Esophagus (tissue), 2 donors: ENCODE results near the gene CLEC5A. TPM values are rescaled to one million over a fixed set of nuclear protein-coding genes. Genes with fewer than 3 reads are reported as not detected.

Experiments used
- H3K27ac ChIP-seq, 2 donors: one replicate each; pipeline ENCODE4 v1.5.1; 2013; ENCODE audit warnings: low read depth in 2 of 2, mild to moderate bottlenecking in 2 of 2, inconsistent platforms in 1 of 2, low read length in 1 of 2, moderate library complexity in 1 of 2
- H3K27me3 ChIP-seq, 2 donors: one replicate each; pipeline ENCODE4 v1.6.1; 2013; ENCODE audit warnings: low read length in 2 of 2, control low read depth in 1 of 2, mild to moderate bottlenecking in 1 of 2; ENCODE audit not compliant: insufficient read depth in 2 of 2, control insufficient read depth in 1 of 2
- H3K36me3 ChIP-seq, 2 donors: one replicate each; pipeline ENCODE4 v1.6.1; 2013; ENCODE audit warnings: low read length in 1 of 2; ENCODE audit not compliant: control insufficient read depth in 2 of 2, insufficient read depth in 2 of 2
- H3K4me1 ChIP-seq, 2 donors: one replicate each; pipeline ENCODE4 v1.6.1; 2013; ENCODE audit warnings: low read length in 1 of 2; ENCODE audit not compliant: control insufficient read depth in 2 of 2, insufficient read depth in 2 of 2
- H3K4me3 ChIP-seq, 2 donors: one replicate each; pipeline ENCODE4 v1.5.1; 2013; ENCODE audit warnings: low read length in 2 of 2, mild to moderate bottlenecking in 2 of 2, low read depth in 1 of 2, moderate library complexity in 1 of 2
- H3K9me3 ChIP-seq, 2 donors: one replicate each; pipeline ENCODE4 v1.6.1; 2013; ENCODE audit warnings: mild to moderate bottlenecking in 2 of 2, low read depth in 1 of 2, low read length in 1 of 2, moderate library complexity in 1 of 2; ENCODE audit not compliant: control insufficient read depth in 2 of 2, insufficient read depth in 1 of 2
- whole genome bisulfite sequencing, 2 donors: extraction: QIAGEN DNeasy Blood & Tissue Kit; methylation state at CpG; one replicate each; pipeline ENCODE4 v1.1.7; 2013; 5-methylcytosine and 5-hydroxymethylcytosine counted together
- polyA plus RNA-seq, 2 donors: library from polyadenylated mRNA; stranded (reverse); fragments of 200-250 nt; gene quantifications; one replicate each; pipeline ENCODE4 v1.2.3, GENCODE V29; 2013
- donor health status: healthy with polysubstance abuse.
- donor health status: Bipolar disorder and iron deficiency.

Gene CLEC5A
- polyA plus RNA-seq, 2 donors, result 0.69 to 0.78 TPM

DNA sequence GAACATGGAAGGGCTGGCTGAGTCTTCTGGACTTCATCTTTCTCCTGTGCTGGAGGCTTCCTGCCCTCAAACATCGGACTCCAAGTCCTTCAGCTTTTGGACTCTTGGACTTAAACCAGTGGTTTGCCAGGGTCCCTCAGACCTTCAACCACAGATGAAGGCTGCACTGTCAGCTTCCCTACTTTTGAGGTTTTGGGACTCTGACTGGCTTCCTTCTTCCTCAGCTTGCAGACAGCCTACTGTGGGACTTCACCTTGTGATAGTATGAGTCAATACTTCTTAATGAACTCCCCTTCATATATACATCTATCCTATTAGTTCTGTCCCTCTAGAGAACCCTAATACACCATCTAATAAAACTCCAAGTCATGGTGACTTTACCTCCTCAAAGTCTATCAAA, 4.0 kb upstream of the CLEC5A start:
- H3K27ac ChIP-seq, result no peak overlapping the region
- peaks cover 0 to 2% of the 10 kb centered on the region in 2 donors for H3K9me3 ChIP-seq
- H3K36me3 ChIP-seq, result no peaks in the 10 kb centered on the region
- no peaks in the 10 kb centered on the region for H3K27me3 ChIP-seq
- H3K4me3 ChIP-seq, result no peak overlapping the region
- WGBS, 2 donors, result 78 to 91% methylated on average over 1 of the region's 1 CpG
- H3K4me1 ChIP-seq, result no peaks in the 10 kb centered on the region

DNA sequence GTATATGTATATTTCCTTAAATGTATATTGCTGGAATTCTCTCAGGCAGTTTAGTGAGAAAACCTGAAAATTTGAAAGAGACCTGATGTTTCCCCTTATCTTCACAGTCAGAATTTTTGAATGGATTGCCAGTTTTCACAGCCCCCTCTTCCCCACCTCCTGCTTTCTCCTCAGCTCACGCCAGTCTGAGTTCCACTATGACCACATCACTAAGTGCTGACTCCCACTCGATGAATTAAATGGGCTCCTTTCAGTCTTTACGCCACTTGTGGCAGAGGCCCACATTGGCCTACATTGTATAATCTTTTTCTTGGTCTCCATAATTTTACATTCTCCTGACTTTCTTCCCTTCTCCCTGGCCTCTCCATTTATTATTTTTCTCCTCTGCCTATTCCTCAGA, 3.1 kb upstream of the CLEC5A start:
- Histone ChIP-seq H3K36me3 (no peaks in the 10 kb centered on the region), H3K4me3 (no peak overlapping the region), H3K4me1 (no peaks in the 10 kb centered on the region), H3K27me3 (no peaks in the 10 kb centered on the region), H3K27ac (no peak overlapping the region), H3K9me3 (peaks cover 0 to 2% of the 10 kb centered on the region in 2 donors)
- WGBS, 2 donors, result 81 to 82% methylated on average over 3 of the region's 3 CpGs

DNA sequence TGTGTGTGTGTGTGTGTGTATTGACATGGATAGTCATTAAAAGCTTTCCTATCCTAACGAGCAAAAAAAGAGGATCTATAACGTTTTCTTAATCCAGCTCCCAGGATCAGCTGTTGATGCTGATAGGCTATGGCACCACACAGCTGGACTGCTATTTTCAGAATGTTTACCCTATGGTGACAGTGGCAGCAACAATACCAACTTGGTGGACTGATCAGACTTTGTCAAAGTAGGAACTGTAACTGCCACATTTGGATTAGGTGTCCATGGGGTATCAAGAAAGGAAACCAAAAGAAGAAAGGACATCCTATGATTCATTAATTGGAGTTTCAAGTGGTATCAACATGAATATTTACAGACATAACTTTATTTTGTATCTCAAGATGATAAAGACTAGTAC, 2.7 kb upstream of the CLEC5A start:
- Histone ChIP-seq H3K4me3 (no peak overlapping the region), H3K4me1 (no peaks in the 10 kb centered on the region), H3K27me3 (no peaks in the 10 kb centered on the region), H3K9me3 (peaks cover 0 to 2% of the 10 kb centered on the region in 2 donors), H3K36me3 (no peaks in the 10 kb centered on the region), H3K27ac (no peak overlapping the region)
- 57 to 68% methylated on average over 2 of the region's 2 CpGs for WGBS, 2 donors

DNA sequence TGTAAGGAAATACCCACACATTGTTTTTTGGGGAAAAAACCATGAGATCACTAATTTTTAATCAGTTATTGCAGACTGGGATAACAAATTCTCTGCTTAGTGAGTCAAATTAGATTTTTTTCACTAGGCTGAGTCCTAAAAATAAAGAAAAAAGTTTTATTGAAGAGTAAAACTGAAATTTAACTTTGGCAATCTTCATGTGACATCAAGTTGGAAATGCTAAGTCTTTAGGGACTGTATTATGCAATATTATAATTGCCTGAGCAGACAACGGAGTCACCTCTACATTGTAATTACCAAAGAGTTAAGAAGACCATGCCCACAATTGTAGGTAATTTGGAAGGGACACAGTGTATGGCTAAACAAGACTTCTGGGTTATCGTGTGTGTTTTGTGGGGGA, 2.2 kb upstream of the CLEC5A start:
- no peaks in the 10 kb centered on the region for H3K27me3 ChIP-seq
- 82 to 90% methylated on average over 2 of the region's 2 CpGs for WGBS, 2 donors
- H3K4me3 ChIP-seq, result no peak overlapping the region

DNA sequence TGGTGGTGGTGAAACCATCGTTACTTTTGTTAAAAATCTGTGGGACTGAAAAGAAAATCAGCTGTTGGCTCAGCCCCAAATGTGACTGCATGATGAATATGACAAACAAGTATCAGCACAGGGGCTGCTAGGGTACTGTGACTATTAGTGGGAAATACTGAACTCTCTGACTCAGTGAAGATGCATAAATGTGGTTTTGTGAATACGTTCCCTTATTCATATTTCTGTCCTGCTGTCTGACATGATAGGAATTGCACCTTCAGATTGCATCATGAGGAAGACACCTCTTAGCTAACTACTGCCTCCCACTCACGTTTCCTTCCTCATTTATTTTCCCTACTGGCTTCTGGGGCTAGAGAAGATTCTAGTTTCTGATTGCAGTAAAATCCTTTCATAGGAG, 1.4 kb downstream of the CLEC5A start:
- no peak overlapping the region for H3K4me3 ChIP-seq
- no peaks in the 10 kb centered on the region for H3K4me1 ChIP-seq
- H3K27ac ChIP-seq, result no peak overlapping the region
- H3K27me3 ChIP-seq, result no peaks in the 10 kb centered on the region
- H3K36me3 ChIP-seq, result no peaks in the 10 kb centered on the region
- WGBS, 2 donors, result 50 to 62% methylated on average over 3 of the region's 3 CpGs
- H3K9me3 ChIP-seq, result peaks cover 0 to 2% of the 10 kb centered on the region in 2 donors

More for the DNA sequence above, 2.2 kb upstream of the CLEC5A start:
- H3K36me3 ChIP-seq, result no peaks in the 10 kb centered on the region
- peaks cover 0 to 2% of the 10 kb centered on the region in 2 donors for H3K9me3 ChIP-seq
- no peak overlapping the region for H3K27ac ChIP-seq
- H3K4me1 ChIP-seq, result no peaks in the 10 kb centered on the region

DNA sequence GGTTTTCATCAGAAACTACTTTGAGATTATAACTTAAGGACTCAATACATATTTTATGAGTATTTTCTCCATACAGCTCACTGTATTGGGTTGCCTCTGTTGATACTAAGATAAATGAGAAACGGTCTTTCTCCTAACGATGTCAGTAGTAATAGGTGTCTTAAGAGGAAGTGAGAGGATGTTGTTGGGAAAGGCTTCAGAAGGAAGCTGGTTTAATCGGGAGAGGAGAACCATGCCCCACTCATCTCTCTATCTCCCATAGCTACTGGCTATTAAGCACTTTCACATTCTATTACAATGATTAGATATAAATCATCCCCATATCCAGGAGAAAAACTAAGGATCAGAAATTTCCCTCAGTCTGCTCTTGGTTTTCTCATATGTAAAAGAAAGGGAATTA, 2.0 kb downstream of the CLEC5A start:
- no peaks in the 10 kb centered on the region for H3K4me1 ChIP-seq
- 81 to 84% methylated on average over 3 of the region's 3 CpGs for whole genome bisulfite sequencing, 2 donors
- no peaks in the 10 kb centered on the region for H3K27me3 ChIP-seq
- H3K9me3 ChIP-seq, result no peaks in the 10 kb centered on the region
- no peaks in the 10 kb centered on the region for H3K36me3 ChIP-seq
- no peak overlapping the region for H3K4me3 ChIP-seq
- H3K27ac ChIP-seq, result no peak overlapping the region

DNA sequence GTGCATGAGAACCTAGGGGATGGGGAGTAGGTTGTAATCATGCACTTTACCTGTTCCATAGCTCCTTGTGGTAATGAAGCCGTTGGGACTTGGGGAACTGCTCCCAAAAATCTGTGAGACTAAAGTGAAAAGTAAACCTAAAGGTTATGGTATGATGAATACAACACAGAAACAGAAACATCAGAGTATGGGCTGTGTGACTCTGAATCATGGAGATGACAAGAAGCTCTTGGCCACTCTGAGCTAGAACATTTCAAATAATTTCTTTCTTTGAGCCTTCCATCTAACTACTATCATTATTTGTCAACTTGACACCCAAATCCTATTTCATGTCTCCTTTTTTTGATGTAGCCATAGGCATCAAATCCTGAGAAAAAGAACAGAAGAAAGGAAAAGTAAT, 2.9 kb downstream of the CLEC5A start:
- Histone ChIP-seq H3K27me3 (no peaks in the 10 kb centered on the region), H3K4me3 (no peak overlapping the region), H3K9me3 (no peaks in the 10 kb centered on the region), H3K4me1 (no peaks in the 10 kb centered on the region), H3K36me3 (no peaks in the 10 kb centered on the region), H3K27ac (no peak overlapping the region)
- 67 to 77% methylated on average over 1 of the region's 1 CpG for WGBS, 2 donors

DNA sequence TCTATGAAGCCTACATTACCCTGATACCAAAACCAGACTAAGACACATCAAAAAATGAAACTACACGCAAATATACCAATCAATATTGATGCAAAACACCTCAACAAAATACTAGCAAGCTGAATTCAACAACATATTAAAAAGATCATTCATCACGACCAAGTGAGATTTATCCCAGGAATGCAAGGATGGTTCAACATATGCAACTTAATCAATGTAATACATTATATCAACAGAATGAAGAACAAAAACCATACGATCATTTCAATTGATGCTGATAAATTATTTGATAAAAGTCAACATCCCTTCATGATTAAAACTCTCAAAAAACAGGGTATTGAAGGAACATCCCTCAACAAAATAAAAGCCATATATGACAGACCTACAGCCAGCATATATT, 5.7 kb downstream of the CLEC5A start:
- no peak overlapping the region for H3K4me3 ChIP-seq
- 87 to 91% methylated on average over 3 of the region's 3 CpGs for WGBS, 2 donors

DNA sequence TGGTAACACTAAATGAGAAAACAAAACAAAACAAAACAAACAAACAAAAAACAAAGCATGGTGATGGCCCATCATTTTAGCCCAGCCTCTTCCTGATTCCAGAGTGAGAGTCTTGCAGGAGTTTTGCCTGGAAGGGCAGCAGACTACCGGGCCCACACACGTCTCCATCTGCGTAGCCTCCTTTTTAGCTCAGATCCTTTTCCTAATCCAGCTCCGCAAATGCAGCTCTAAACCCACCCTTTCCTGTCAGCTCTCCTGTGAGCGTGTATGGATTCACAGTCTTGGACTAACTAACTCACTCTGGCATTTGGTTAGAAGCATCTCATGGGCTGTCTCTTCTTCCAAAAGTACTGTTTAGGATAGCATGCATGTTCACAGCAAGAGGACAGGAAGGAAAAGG, 16.6 kb downstream of the CLEC5A start:
- Histone ChIP-seq H3K4me3 (no peak overlapping the region), H3K4me1 (no peaks in the 10 kb centered on the region), H3K27ac (no peak overlapping the region), H3K27me3 (no peaks in the 10 kb centered on the region), H3K9me3 (no peaks in the 10 kb centered on the region), H3K36me3 (no peaks in the 10 kb centered on the region)
- WGBS, 2 donors, result 77 to 82% methylated on average over 5 of the region's 5 CpGs

More for the DNA sequence above, 5.7 kb downstream of the CLEC5A start:
- H3K36me3 ChIP-seq, result no peaks in the 10 kb centered on the region
- no peaks in the 10 kb centered on the region for H3K9me3 ChIP-seq
- no peaks in the 10 kb centered on the region for H3K27me3 ChIP-seq
- H3K4me1 ChIP-seq, result no peaks in the 10 kb centered on the region
- no peak overlapping the region for H3K27ac ChIP-seq

DNA sequence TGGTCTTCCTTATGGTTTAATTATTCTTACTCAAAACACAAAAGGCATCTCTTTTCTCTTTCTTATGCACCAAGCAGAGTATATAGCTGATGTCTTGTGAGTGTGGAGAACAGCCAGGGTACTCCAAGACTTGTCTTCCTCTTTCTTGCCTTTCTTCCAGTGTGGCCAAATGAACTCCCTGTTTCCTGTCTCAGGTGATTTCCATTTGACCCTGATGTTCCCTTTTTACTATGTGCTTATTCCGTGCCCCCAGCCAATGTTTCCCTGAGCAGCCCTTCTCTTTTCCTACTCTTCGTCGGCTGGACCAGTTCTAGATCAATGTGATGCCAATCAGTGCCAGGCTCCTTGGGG, 18.0 kb downstream of the CLEC5A start:
- H3K27me3 ChIP-seq, result no peaks in the 10 kb centered on the region
- H3K4me1 ChIP-seq, result no peaks in the 10 kb centered on the region
- no peaks in the 10 kb centered on the region for H3K9me3 ChIP-seq
- H3K27ac ChIP-seq, result no peak overlapping the region
- WGBS, 2 donors, result 84 to 90% methylated on average over 3 of the region's 3 CpGs
- H3K36me3 ChIP-seq, result no peaks in the 10 kb centered on the region
- no peak overlapping the region for H3K4me3 ChIP-seq
